HepG2 (cell line): ENCODE results near the gene PCGF2. TPM values are rescaled to one million over a fixed set of nuclear protein-coding genes. Genes with fewer than 3 reads are reported as not detected.

Experiments
- AFF4 ChIP-seq: sonication (generic); formaldehyde crosslinking; IDR thresholded peaks from 2 replicates; pipeline ENCODE4 v1.4.0; 2020; ENCODE audit warnings: missing genetic modification reagents
- ATF1 ChIP-seq: IDR thresholded peaks from 2 replicates; pipeline ENCODE4 v1.6.1; 2016; ENCODE audit warnings: mild to moderate bottlenecking, control low read depth
- CERS6 ChIP-seq: sonication (generic); formaldehyde crosslinking; IDR thresholded peaks from 2 replicates; pipeline ENCODE4 v1.5.0; 2020; ENCODE audit warnings: missing genetic modification reagents
- CREM ChIP-seq, 2 experiments: sonication (generic) in 1 of 2; formaldehyde crosslinking in 1 of 2; IDR thresholded peaks; 2 replicates each; pipeline versions ENCODE4 v1.4.0 to v1.6.1; 2016 to 2020; ENCODE audit warnings: antibody characterized with exemption in 1 of 2, mild to moderate bottlenecking in 1 of 2, missing genetic modification reagents in 1 of 2
- GABPB1 ChIP-seq: IDR thresholded peaks from 2 replicates; pipeline ENCODE4 v1.6.1; 2016; ENCODE audit warnings: mild to moderate bottlenecking, missing genetic modification reagents, moderate library complexity, missing compliant biosample characterization
- HNF4A ChIP-seq: sonication (generic); formaldehyde crosslinking; IDR thresholded peaks from 2 replicates; pipeline ENCODE4 v1.4.0; 2020; ENCODE audit warnings: missing genetic modification reagents
- KLF11 ChIP-seq: IDR thresholded peaks from 2 replicates; pipeline ENCODE4 v1.6.1; 2016; ENCODE audit warnings: missing compliant biosample characterization
- NCOA1 ChIP-seq: sonication (generic); formaldehyde crosslinking; IDR thresholded peaks from 2 replicates; pipeline ENCODE4 v1.9.0; 2021; ENCODE audit warnings: missing genetic modification reagents
- SP5 ChIP-seq: IDR thresholded peaks from 2 replicates; pipeline ENCODE4 v1.6.1; 2016; ENCODE audit warnings: low read depth, borderline replicate concordance
- SRSF9 ChIP-seq: fragments of 200-400 bp; formaldehyde crosslinking; IDR thresholded peaks from 2 replicates; pipeline ENCODE4 v1.6.1; 2018; ENCODE audit warnings: borderline replicate concordance, mild to moderate bottlenecking, low read depth, low read length; ENCODE audit not compliant: insufficient read depth, poor library complexity, severe bottlenecking
- TRIM22 ChIP-seq: fragments of 450-650 bp; IDR thresholded peaks from 2 replicates; pipeline ENCODE4 v1.6.1; 2017
- TSC22D2 ChIP-seq: sonication (generic); formaldehyde crosslinking; IDR thresholded peaks from 2 replicates; pipeline ENCODE4 v1.5.1; 2020; ENCODE audit warnings: missing genetic modification reagents, mild to moderate bottlenecking, borderline replicate concordance
- ZBTB26 ChIP-seq: IDR thresholded peaks from 2 replicates; pipeline ENCODE4 v1.6.1; 2016; ENCODE audit warnings: missing compliant biosample characterization, missing genetic modification reagents, borderline replicate concordance
- ZNF101 ChIP-seq: sonication (generic); formaldehyde crosslinking; IDR thresholded peaks from 2 replicates; pipeline ENCODE4 v1.4.0; 2020; ENCODE audit warnings: mild to moderate bottlenecking, low read depth, missing genetic modification reagents, borderline replicate concordance
- ZNF18 ChIP-seq: sonication (generic); formaldehyde crosslinking; IDR thresholded peaks from 2 replicates; pipeline ENCODE4 v1.8.0; 2022; ENCODE audit warnings: mild to moderate bottlenecking, missing genetic modification reagents; ENCODE audit not compliant: insufficient replicate concordance
- ZNF180 ChIP-seq: sonication (generic); formaldehyde crosslinking; IDR thresholded peaks from 2 replicates; pipeline ENCODE4 v1.4.0; 2020; ENCODE audit warnings: low read depth, missing genetic modification reagents, borderline replicate concordance
- ZNF383 ChIP-seq: sonication (generic); formaldehyde crosslinking; IDR thresholded peaks from 2 replicates; pipeline ENCODE4 v1.4.0; 2020; ENCODE audit warnings: missing genetic modification reagents, mild to moderate bottlenecking, borderline replicate concordance
- ZNF451 ChIP-seq: sonication (generic); formaldehyde crosslinking; IDR thresholded peaks from 2 replicates; pipeline ENCODE4 v1.5.0; 2020; ENCODE audit warnings: mild to moderate bottlenecking, missing genetic modification reagents
- ZNF564 ChIP-seq: sonication (generic); formaldehyde crosslinking; IDR thresholded peaks from 2 replicates; pipeline ENCODE4 v1.8.1; 2023; ENCODE audit warnings: mild to moderate bottlenecking, missing genetic modification reagents
- ZSCAN25 ChIP-seq: sonication (generic); formaldehyde crosslinking; IDR thresholded peaks from 2 replicates; pipeline ENCODE4 v1.8.0; 2022; ENCODE audit warnings: mild to moderate bottlenecking, missing genetic modification reagents
- polyA plus RNA-seq, 8 experiments: library from polyadenylated mRNA; depleted of rRNA in 3 of 8; stranded (reverse) in 7 of 8; unstranded in 1 of 8; fragments of >200 nt; fragmentation: Illumina TruSeq in 4 of 8; extraction: Trizol in 4 of 8; gene quantifications; 2 replicates each; pipeline versions ENCODE4 v1.2.1 to v1.2.3, GENCODE V29; 2011 to 2016; ENCODE audit warnings: low read depth in 4 of 8, missing spikeins in 1 of 8, mixed read lengths in 1 of 8; ENCODE audit not compliant: insufficient read depth in 1 of 8
- total RNA-seq, 5 experiments: library from RNA; depleted of rRNA; stranded (reverse); fragments of >200 nt; fragmentation: Illumina TruSeq; extraction: Trizol; gene quantifications; 2 replicates each; pipeline ENCODE4 v1.2.3, GENCODE V29; 2016; ENCODE audit warnings: low read depth in 1 of 5

PCGF2 gene
- total and polyA plus RNA-seq, 2 of the 13 experiments (the other 11 are each of a cell fraction or from before 2014, with no cell fraction given) = 11.6 to 29.4 TPM

- TF ChIP-seq ZNF18 (CRISPR knock-in tag) (peak; percentile 9), ZBTB26 (CRISPR knock-in tag) (no peak), ZSCAN25 (CRISPR knock-in tag) (no peak), CREM (IDR thresholded peaks at IDR 0.05) (0 out of 2 replicates have a peak, but pooled peaks have one; percentile 32), CREM (CRISPR knock-in tag; IDR thresholded peaks at IDR 0.05) (no peak), ATF1 (CRISPR knock-in tag) (peak; percentile 38; the same call in 1 of the 2 replicates), CERS6 (no peak), TSC22D2 (CRISPR knock-in tag) (no peak), HNF4A (CRISPR knock-in tag) (no peak), ZNF451 (CRISPR knock-in tag) (no peak), GABPB1 (CRISPR knock-in tag) (no peak), ZNF101 (CRISPR knock-in tag) (no peak), KLF11 (CRISPR knock-in tag) (no peak), AFF4 (CRISPR knock-in tag) (no peak), SRSF9 (no peak), ZNF383 (no peak), NCOA1 (no peak), SP5 (0 out of 2 replicates have a peak, but pooled peaks have one; percentile 6), TRIM22 (no peak), ZNF564 (no peak), ZNF180 (CRISPR knock-in tag) (no peak)
Measured at GRCh38 chr17:38751144-38751807, 3.1 kb upstream of the PCGF2 start (continued).
